GM12891 (cell line): Measurements from ENCODE around the gene POLD2.

Source experiments
- DNase-seq: peaks from one replicate; pipeline ENCODE4 v3.0.0; 2011; ENCODE audit warnings: low spot score; ENCODE audit not compliant: insufficient read length
- FAIRE-seq: peaks from 2 replicates; lab custom pipeline; 2011; peaks lifted over from hg19 to GRCh38; lab: Jason Lieb, UNC
- PAX5 ChIP-seq: IDR thresholded peaks from 2 replicates; pipeline ENCODE4 v1.6.1; 2011; ENCODE audit warnings: low read length, moderate library complexity, mild to moderate bottlenecking; ENCODE audit not compliant: insufficient read depth, severe bottlenecking
- POLR2A ChIP-seq: IDR thresholded peaks from 2 replicates; pipeline ENCODE4 v1.6.1; 2011; ENCODE audit warnings: low read depth, low read length, control low read depth
- POLR2AphosphoS5 ChIP-seq: IDR thresholded peaks from 2 replicates; pipeline ENCODE4 v1.6.1; 2011; ENCODE audit warnings: low read depth, low read length, control low read depth
- POU2F2 ChIP-seq: IDR thresholded peaks from 2 replicates; pipeline ENCODE4 v1.6.1; 2011; ENCODE audit warnings: low read depth, mild to moderate bottlenecking, control low read depth, low read length, moderate library complexity
- SPI1 ChIP-seq: IDR thresholded peaks from 2 replicates; pipeline ENCODE4 v1.6.1; 2011; ENCODE audit warnings: low read depth, low read length, control low read depth
- TAF1 ChIP-seq: IDR thresholded peaks from 2 replicates; pipeline ENCODE4 v1.6.1; 2011; ENCODE audit warnings: low read depth, low read length, control low read depth

Gene POLD2

DNA sequence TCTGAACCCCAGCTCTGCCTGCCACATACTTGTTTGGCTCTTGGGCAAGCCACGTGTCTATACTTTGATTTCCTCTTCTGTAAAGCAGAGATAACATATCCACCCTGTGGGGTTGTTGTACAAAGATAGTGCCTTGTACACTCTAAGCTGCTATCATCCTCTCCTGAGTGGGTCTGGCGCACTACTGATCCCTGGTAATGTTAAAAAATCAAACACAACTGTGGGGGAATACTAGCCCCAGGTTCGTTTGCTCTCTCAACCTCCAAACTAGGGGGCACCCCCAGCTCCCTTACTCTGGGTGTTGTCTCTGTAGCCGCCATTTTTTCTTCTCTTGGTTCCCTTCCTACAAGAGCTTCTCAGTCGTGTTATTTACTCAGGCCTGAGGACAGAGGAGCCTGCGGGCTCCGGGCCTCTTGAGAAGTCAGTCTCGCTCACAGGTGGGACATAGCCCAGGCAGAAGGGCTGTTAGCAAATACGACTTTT is 42.0 kb downstream of the POLD2 start:
- FAIRE-seq (peak; percentile 64), DNase-seq (no peak)
- no peak for TF ChIP-seq PAX5
- TF ChIP-seq POU2F2: no peak
- no peak for TF ChIP-seq POLR2AphosphoS5
- peak; percentile 50; the same call in 1 of the 2 replicates for TF ChIP-seq POLR2A
- no peak for TF ChIP-seq SPI1
- TF ChIP-seq TAF1: no peak

GRCh38 chr7:44080686-44081265 is 42.6 kb downstream of the POLD2 start:
- TF ChIP-seq TAF1 (no peak), SPI1 (no peak), PAX5 (no peak), POU2F2 (no peak), POLR2A (no peak), POLR2AphosphoS5 (no peak)
- no peak for DNase-seq
- FAIRE-seq: no peak

DNA sequence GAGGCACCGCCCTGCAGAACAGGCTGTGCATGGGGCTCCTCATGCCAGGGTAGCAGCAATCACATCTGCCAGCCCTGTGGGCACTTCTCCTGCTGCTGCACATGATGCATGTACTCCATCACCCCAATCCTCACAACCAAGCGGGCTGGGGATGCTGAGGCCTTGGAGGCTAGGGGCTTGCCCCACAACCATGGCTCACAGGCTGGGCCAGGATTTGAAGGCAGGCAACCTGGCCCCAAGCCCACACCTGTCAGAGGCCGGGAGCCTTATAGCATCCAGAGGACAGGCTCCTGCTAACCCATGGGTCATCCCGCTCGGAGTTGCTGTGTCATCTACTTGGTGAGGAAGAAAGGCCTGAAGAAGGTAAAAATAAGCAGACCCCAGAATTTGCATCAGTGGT is 43.2 kb downstream of the POLD2 start:
- TF ChIP-seq PAX5: no peak
- TF ChIP-seq SPI1: no peak
- no peak for TF ChIP-seq TAF1
- TF ChIP-seq POU2F2: no peak
- no peak for TF ChIP-seq POLR2AphosphoS5
- no peak for TF ChIP-seq POLR2A
- DNase-seq (no peak), FAIRE-seq (no peak)

- TF ChIP-seq TAF1 (no peak), POLR2A (no peak), POLR2AphosphoS5 (no peak), POU2F2 (no peak), PAX5 (no peak), SPI1 (no peak)
- no peak for FAIRE-seq
Observed at GRCh38 chr7:44079331-44080021, 43.9 kb downstream of the POLD2 start.

DNA sequence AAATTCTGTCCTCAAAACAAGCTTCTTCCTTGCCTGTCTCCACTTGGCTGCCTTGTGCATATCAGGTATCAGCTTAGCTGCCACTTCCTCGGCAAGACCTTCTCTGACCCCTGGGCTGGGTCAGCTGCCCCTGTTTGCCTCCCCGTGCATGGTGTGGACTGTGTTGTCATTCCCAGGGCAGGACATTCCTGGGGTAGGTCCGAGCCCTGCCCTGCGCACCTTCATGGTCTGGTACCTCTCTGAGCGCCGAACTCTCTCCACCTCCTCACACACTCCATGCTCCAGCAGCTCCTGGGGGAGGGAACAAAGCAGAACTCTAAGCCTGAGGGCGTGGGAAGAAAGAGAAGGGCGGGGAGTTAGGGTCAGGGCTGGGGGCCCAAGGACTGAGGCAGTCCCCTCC is 44.8 kb downstream of the POLD2 start:
- FAIRE-seq (no peak), DNase-seq (no peak)
- TF ChIP-seq SPI1 (no peak), POLR2A (no peak), POLR2AphosphoS5 (no peak), POU2F2 (no peak)

More at GRCh38 chr7:44079331-44080021, 43.9 kb downstream of the POLD2 start:
- no peak for DNase-seq

DNA sequence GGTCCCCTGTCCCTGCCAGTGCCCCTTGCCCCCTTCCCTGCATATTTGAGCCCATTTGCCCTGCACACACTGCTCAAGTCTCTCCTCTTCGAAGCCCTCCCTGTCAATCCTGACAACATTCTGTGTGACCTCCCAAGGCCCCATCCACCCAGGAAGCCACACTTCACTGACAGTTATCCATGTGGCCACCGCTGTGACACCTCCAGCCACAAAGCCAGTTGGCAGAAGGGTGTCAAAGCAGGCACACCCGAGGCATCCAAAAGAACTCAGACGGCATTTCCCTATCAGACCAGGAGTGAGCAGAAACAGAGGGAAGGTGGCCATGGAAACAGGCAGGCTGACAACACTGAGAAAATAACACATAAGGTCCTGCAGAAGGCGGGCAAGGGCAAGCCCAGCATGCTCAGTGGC is 45.7 kb downstream of the POLD2 start:
- DNase-seq: no peak
- FAIRE-seq: no peak
- TF ChIP-seq POLR2A: no peak
- TF ChIP-seq TAF1: no peak
- TF ChIP-seq POLR2AphosphoS5: no peak
- no peak for TF ChIP-seq POU2F2
- no peak for TF ChIP-seq PAX5
- TF ChIP-seq SPI1: no peak

DNA sequence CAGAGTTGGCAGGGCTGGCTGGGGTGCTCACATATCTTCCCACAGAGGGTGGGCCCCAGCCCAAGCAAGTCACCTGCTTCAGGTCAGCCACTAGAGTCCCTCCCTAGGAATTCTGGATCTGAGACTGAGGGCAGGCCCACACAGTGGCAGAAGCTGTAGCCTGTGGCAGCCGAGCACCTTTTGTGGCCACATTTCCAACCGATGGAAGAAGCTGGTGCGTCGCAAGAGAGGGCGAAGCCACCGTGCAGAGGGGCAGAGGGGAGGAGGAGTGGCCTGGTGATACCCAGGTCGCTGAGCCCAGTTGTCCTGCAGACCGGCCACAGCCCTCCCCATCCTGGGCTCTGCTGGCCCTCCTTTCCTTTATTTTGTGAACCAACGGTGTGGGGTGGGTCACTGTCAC is 46.3 kb downstream of the POLD2 start:
- FAIRE-seq (no peak), DNase-seq (no peak)
- no peak for TF ChIP-seq POLR2AphosphoS5
- no peak for TF ChIP-seq TAF1
- no peak for TF ChIP-seq POU2F2
- TF ChIP-seq SPI1: no peak
- no peak for TF ChIP-seq PAX5
- TF ChIP-seq POLR2A: no peak

DNA sequence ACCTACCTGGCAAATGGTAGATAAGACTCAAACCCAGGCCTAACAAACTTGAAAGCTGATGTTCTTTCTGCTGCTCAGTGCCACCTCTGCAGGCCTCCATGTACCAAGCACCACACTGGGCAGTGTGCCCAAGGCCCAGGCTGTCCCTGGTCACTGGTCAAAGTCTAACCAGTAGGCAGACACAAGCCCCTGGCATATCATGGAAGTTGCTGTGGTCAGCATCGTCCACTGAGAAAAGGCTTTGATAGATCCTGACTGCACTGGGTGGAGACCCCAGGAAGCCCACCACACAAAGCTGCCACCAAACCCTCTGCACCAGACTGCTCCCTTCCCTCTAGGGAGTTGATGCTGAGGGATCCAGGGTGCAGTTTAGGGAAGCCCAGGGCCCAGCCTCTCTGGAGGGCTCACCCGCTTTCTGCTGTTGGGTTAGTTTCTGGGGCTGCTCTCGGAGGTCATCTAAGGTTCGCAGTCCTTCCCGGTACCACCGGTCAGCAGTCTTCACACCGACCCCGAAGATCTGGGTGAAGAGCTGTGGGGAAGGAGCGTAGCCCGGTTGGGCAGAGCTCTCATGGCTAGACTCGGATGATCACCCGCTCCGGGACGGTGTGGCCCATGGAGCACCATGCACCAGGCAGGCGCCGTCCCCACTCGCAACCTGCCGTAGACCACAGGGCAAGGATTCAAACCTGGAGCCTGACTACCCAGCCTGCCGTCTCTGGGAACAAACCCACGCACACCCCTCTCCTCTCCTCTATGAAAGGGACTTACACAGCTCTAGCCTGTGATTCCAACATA is 47.0 kb downstream of the POLD2 start:
- FAIRE-seq: no peak
- TF ChIP-seq TAF1 (no peak), PAX5 (no peak), POLR2AphosphoS5 (no peak), SPI1 (no peak), POLR2A (no peak), POU2F2 (no peak)
- no peak for DNase-seq
